Esophagus mucosa (tissue), 1 donor: ENCODE results near the gene GIPR. TPM values are rescaled to one million over a fixed set of nuclear protein-coding genes. Genes with fewer than 3 reads are reported as not detected.
"Not testable (repeated sequence)": the region's sequence is repeated elsewhere in the genome, so short reads cannot be mapped to it uniquely, and the experiment has no call there.

Experiments
- ATAC-seq: fragments of 200-7000 bp; cut with Tn5 transposase; one replicate; pipeline ENCODE4 v1.9.1; 2020
- total RNA-seq: library from RNA; stranded (reverse); gene quantifications from one replicate; pipeline ENCODE4 v1.2.4, GENCODE V29; 2023
- donor health status: DM: yes; HTN: yes; CAD: no.

GIPR gene
- total RNA-seq, 1 donor from 2014 or later = 0.16 TPM

GRCh38 chr19:45692187-45693105 lies 24.4 kb downstream of the GIPR start, which contains the start of gene QPCTL:
TSS of gene QPCTL (plus strand) at chr19:45692666. CDS start at chr19:45692704, 38 bp downstream.
- ATAC-seq = peak; percentile 95

- ATAC-seq = no peak
These were observed 25.2 kb downstream of the GIPR start for GRCh38 chr19:45693106-45693788.

GRCh38 chr19:45701676-45702075 lies 33.7 kb downstream of the GIPR start:
- peak; percentile 9 for ATAC-seq

- ATAC-seq = peak; percentile 26
These were observed 37.1 kb downstream of the GIPR start for GRCh38 chr19:45705115-45705514.

- ATAC-seq = no peak
These were observed 37.8 kb downstream of the GIPR start for GRCh38 chr19:45705710-45706415.

GRCh38 chr19:45710356-45711130 lies 42.5 kb downstream of the GIPR start:
- no peak for ATAC-seq

GRCh38 chr19:45711851-45712698 lies 44.1 kb downstream of the GIPR start:
- ATAC-seq = no peak

- no peak for ATAC-seq
These were observed 44.7 kb downstream of the GIPR start for GRCh38 chr19:45712699-45713067.

- no peak for ATAC-seq
These were observed 45.1 kb downstream of the GIPR start for GRCh38 chr19:45713141-45713540.

GRCh38 chr19:45715139-45715538 lies 47.1 kb downstream of the GIPR start:
- ATAC-seq = no peak

- ATAC-seq = peak; percentile 33
These were observed 48.5 kb downstream of the GIPR start for GRCh38 chr19:45716359-45717130.

GRCh38 chr19:45717131-45717982 lies 49.3 kb downstream of the GIPR start:
- peak; percentile 89 for ATAC-seq

GRCh38 chr19:45717983-45718650 lies 50.1 kb downstream of the GIPR start:
- ATAC-seq = no peak

- ATAC-seq = not testable (repeated sequence)
These were observed 52.0 kb downstream of the GIPR start for GRCh38 chr19:45720065-45720464.

- not testable (repeated sequence) for ATAC-seq
These were observed 60.7 kb downstream of the GIPR start for GRCh38 chr19:45728683-45729082.

- ATAC-seq = peak; percentile 66
These were observed 61.8 kb downstream of the GIPR start for GRCh38 chr19:45729800-45730290.

GRCh38 chr19:45730368-45731288 lies 62.6 kb downstream of the GIPR start, which contains the start of gene FBXO46:
TSS of gene FBXO46 (minus strand) at chr19:45730896. CDS start at chr19:45713495, 17,401 bp downstream.
- ATAC-seq = peak; percentile 92
